Liver (tissue), 9 donors: Measurements from ENCODE around the gene HDLBP. TPM values are rescaled to one million over a fixed set of nuclear protein-coding genes. Genes with fewer than 3 reads are reported as not detected.

Experiments used
- DNase-seq: peaks from one replicate; pipeline ENCODE4 v3.0.0-alpha.2; 2017; ENCODE audit warnings: low spot score
- H3K27ac ChIP-seq, 2 donors: one replicate each; pipeline ENCODE4 v1.7.0; 2013; ENCODE audit warnings: inconsistent platforms in 2 of 2, low read length in 2 of 2, control low read depth in 1 of 2, low read depth in 1 of 2, mild to moderate bottlenecking in 1 of 2
- H3K27me3 ChIP-seq, 4 donors: one replicate each; pipeline versions ENCODE4 v1.6.1 to v1.7.0; 2013; ENCODE audit warnings: low read length in 3 of 4, inconsistent platforms in 1 of 4, mild to moderate bottlenecking in 1 of 4, moderate library complexity in 1 of 4; ENCODE audit not compliant: control insufficient read depth in 4 of 4, insufficient read depth in 4 of 4
- H3K36me3 ChIP-seq, 4 donors: one replicate each; pipeline versions ENCODE4 v1.6.1 to v1.7.0; 2013; ENCODE audit warnings: low read length in 3 of 4, mild to moderate bottlenecking in 3 of 4, low read depth in 1 of 4, moderate library complexity in 1 of 4; ENCODE audit not compliant: control insufficient read depth in 4 of 4, insufficient read depth in 3 of 4
- H3K4me1 ChIP-seq, 4 donors: one replicate each; pipeline versions ENCODE4 v1.6.1 to v1.7.0; 2013; ENCODE audit warnings: low read length in 3 of 4, mild to moderate bottlenecking in 3 of 4, moderate library complexity in 1 of 4; ENCODE audit not compliant: control insufficient read depth in 4 of 4, insufficient read depth in 4 of 4
- H3K4me3 ChIP-seq, 3 donors: one replicate each; pipeline versions ENCODE4 v1.6.1 to v1.7.0; 2013; ENCODE audit warnings: low read length in 3 of 3, control low read depth in 1 of 3, low read depth in 1 of 3, mild to moderate bottlenecking in 1 of 3
- H3K9ac ChIP-seq, 2 donors: one replicate each; pipeline ENCODE4 v1.7.0; 2013; ENCODE audit warnings: low read length in 2 of 2, mild to moderate bottlenecking in 2 of 2, moderate library complexity in 2 of 2, control low read depth in 1 of 2, low read depth in 1 of 2
- H3K9me3 ChIP-seq, 4 donors: one replicate each; pipeline versions ENCODE4 v1.6.1 to v1.7.0; 2013; ENCODE audit warnings: low read length in 3 of 4; ENCODE audit not compliant: control insufficient read depth in 4 of 4
- EGR1 ChIP-seq, 2 donors: IDR thresholded peaks; 2 replicates each; pipeline ENCODE4 v1.6.1; 2016 to 2018; ENCODE audit warnings: antibody characterized with exemption in 2 of 2, low read depth in 2 of 2
- FOXA1 ChIP-seq: IDR thresholded peaks from 2 replicates; pipeline ENCODE4 v1.6.1; 2016; ENCODE audit warnings: antibody characterized with exemption
- FOXA2 ChIP-seq: IDR thresholded peaks from 2 replicates; pipeline ENCODE4 v1.6.1; 2016; ENCODE audit warnings: antibody characterized with exemption
- GABPA ChIP-seq, 2 donors: IDR thresholded peaks in 1 of 2; conservative IDR thresholded peaks in 1 of 2; 2 replicates each; pipeline ENCODE4 v1.6.1; 2016; ENCODE audit warnings: antibody characterized with exemption in 2 of 2, mild to moderate bottlenecking in 1 of 2, moderate library complexity in 1 of 2
- HNF4A ChIP-seq, 2 donors: conservative IDR thresholded peaks; 2 replicates each; pipeline ENCODE4 v1.6.1; 2016; ENCODE audit warnings: antibody characterized with exemption in 2 of 2, mild to moderate bottlenecking in 2 of 2
- HNF4G ChIP-seq: IDR thresholded peaks from 2 replicates; pipeline ENCODE4 v1.6.1; 2016; ENCODE audit warnings: antibody characterized with exemption
- JUND ChIP-seq, 2 donors: IDR thresholded peaks; 2 replicates each; pipeline ENCODE4 v1.6.1; 2016; ENCODE audit warnings: antibody characterized with exemption in 2 of 2
- NR2F2 ChIP-seq: IDR thresholded peaks from 2 replicates; pipeline ENCODE4 v1.6.1; 2016; ENCODE audit warnings: antibody characterized with exemption
- RAD21 ChIP-seq, 2 donors: IDR thresholded peaks; 2 replicates each; pipeline ENCODE4 v1.6.1; 2016; ENCODE audit warnings: antibody characterized with exemption in 2 of 2, mild to moderate bottlenecking in 2 of 2
- RXRA ChIP-seq, 2 donors: IDR thresholded peaks; 2 replicates each; pipeline ENCODE4 v1.6.1; 2017 to 2018; ENCODE audit warnings: antibody characterized with exemption in 2 of 2, mild to moderate bottlenecking in 1 of 2
- SP1 ChIP-seq: IDR thresholded peaks from 2 replicates; pipeline ENCODE4 v1.6.1; 2018; ENCODE audit warnings: antibody characterized with exemption, mild to moderate bottlenecking
- TAF1 ChIP-seq: conservative IDR thresholded peaks from 2 replicates; pipeline ENCODE4 v1.6.1; 2016; ENCODE audit warnings: antibody characterized with exemption, mild to moderate bottlenecking
- YY1 ChIP-seq: IDR thresholded peaks from 2 replicates; pipeline ENCODE4 v1.6.1; 2016; ENCODE audit warnings: antibody characterized with exemption, mild to moderate bottlenecking
- ZBTB33 ChIP-seq: IDR thresholded peaks from 2 replicates; pipeline ENCODE4 v1.6.1; 2016; ENCODE audit warnings: antibody characterized with exemption
- WGBS: extraction: QIAGEN DNeasy Blood & Tissue Kit; methylation state at CpG from one replicate; pipeline ENCODE4 v1.1.7; 2013; 5-methylcytosine and 5-hydroxymethylcytosine counted together
- polyA plus RNA-seq, 2 donors: library from polyadenylated mRNA; stranded (reverse) in 1 of 2; unstranded in 1 of 2; fragments of 200-250 nt in 1 of 2; fragments of >200 nt in 1 of 2; fragmentation: Nextera tagmentation in 1 of 2; extraction: Ambion mirVana in 1 of 2; gene quantifications; one replicate each; pipeline versions ENCODE4 v1.2.1 to v1.2.3, GENCODE V29; 2013 to 2015
- total RNA-seq, 2 donors: library from RNA; depleted of rRNA; stranded (reverse); fragments of >200 nt; gene quantifications; one replicate each; pipeline ENCODE4 v1.2.3, GENCODE V29; 2014
- TF ChIP-seq, protein P1 (sequence below): IDR thresholded peaks from 2 replicates; pipeline ENCODE4 v1.6.1; 2016; ENCODE audit warnings: antibody characterized with exemption
- TF ChIP-seq, protein P2 (sequence below): IDR thresholded peaks from 2 replicates; pipeline ENCODE4 v1.6.1; 2016; ENCODE audit warnings: antibody characterized with exemption
- TF ChIP-seq, protein P3 (sequence below): fragments of 150-350 bp; IDR thresholded peaks from 2 replicates; pipeline ENCODE4 v1.5.1; 2017; ENCODE audit warnings: improper control_type of control experiment, low read depth, low read length; ENCODE audit not compliant: missing input control
- TF ChIP-seq, protein P4 (sequence below): IDR thresholded peaks from 2 replicates; pipeline ENCODE4 v1.6.1; 2016; ENCODE audit warnings: antibody characterized with exemption, mild to moderate bottlenecking
- donor health status: healthy.
- donor health status: healthy.
- donor health status: healthy.
- donor health status: healthy.
- donor health status: healthy.

Gene HDLBP
- total and polyA plus RNA-seq, 4 donors, result 219 to 580 (median 258) TPM

- TF ChIP-seq GABPA (IDR thresholded peaks at IDR 0.05 in 1 of 2, conservative IDR thresholded peaks at IDR 0.05 in 1 of 2) (no peak), JUND (IDR thresholded peaks at IDR 0.05) (no peak), FOXA2 (no peak), RXRA (IDR thresholded peaks at IDR 0.05) (no peak), FOXA1 (no peak), TAF1 (no peak), HNF4G (no peak), SP1 (no peak), YY1 (no peak), ZBTB33 (no peak), NR2F2 (no peak), EGR1 (IDR thresholded peaks at IDR 0.05; ENCODE audit: low read depth in 2 of 2) (no peak), HNF4A (conservative IDR thresholded peaks at IDR 0.05) (no peak), RAD21 (IDR thresholded peaks at IDR 0.05) (no peak)
- TF ChIP-seq, protein P1, sequence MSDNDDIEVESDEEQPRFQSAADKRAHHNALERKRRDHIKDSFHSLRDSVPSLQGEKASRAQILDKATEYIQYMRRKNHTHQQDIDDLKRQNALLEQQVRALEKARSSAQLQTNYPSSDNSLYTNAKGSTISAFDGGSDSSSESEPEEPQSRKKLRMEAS, result no peak
- TF ChIP-seq, protein P2, sequence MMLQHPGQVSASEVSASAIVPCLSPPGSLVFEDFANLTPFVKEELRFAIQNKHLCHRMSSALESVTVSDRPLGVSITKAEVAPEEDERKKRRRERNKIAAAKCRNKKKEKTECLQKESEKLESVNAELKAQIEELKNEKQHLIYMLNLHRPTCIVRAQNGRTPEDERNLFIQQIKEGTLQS, result no peak
- TF ChIP-seq, protein P3, sequence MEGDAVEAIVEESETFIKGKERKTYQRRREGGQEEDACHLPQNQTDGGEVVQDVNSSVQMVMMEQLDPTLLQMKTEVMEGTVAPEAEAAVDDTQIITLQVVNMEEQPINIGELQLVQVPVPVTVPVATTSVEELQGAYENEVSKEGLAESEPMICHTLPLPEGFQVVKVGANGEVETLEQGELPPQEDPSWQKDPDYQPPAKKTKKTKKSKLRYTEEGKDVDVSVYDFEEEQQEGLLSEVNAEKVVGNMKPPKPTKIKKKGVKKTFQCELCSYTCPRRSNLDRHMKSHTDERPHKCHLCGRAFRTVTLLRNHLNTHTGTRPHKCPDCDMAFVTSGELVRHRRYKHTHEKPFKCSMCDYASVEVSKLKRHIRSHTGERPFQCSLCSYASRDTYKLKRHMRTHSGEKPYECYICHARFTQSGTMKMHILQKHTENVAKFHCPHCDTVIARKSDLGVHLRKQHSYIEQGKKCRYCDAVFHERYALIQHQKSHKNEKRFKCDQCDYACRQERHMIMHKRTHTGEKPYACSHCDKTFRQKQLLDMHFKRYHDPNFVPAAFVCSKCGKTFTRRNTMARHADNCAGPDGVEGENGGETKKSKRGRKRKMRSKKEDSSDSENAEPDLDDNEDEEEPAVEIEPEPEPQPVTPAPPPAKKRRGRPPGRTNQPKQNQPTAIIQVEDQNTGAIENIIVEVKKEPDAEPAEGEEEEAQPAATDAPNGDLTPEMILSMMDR, result no peak
- TF ChIP-seq, protein P4, sequence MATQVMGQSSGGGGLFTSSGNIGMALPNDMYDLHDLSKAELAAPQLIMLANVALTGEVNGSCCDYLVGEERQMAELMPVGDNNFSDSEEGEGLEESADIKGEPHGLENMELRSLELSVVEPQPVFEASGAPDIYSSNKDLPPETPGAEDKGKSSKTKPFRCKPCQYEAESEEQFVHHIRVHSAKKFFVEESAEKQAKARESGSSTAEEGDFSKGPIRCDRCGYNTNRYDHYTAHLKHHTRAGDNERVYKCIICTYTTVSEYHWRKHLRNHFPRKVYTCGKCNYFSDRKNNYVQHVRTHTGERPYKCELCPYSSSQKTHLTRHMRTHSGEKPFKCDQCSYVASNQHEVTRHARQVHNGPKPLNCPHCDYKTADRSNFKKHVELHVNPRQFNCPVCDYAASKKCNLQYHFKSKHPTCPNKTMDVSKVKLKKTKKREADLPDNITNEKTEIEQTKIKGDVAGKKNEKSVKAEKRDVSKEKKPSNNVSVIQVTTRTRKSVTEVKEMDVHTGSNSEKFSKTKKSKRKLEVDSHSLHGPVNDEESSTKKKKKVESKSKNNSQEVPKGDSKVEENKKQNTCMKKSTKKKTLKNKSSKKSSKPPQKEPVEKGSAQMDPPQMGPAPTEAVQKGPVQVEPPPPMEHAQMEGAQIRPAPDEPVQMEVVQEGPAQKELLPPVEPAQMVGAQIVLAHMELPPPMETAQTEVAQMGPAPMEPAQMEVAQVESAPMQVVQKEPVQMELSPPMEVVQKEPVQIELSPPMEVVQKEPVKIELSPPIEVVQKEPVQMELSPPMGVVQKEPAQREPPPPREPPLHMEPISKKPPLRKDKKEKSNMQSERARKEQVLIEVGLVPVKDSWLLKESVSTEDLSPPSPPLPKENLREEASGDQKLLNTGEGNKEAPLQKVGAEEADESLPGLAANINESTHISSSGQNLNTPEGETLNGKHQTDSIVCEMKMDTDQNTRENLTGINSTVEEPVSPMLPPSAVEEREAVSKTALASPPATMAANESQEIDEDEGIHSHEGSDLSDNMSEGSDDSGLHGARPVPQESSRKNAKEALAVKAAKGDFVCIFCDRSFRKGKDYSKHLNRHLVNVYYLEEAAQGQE, result no peak
- Histone ChIP-seq H3K27ac (no peak overlapping the region), H3K9me3 (no peaks in the 10 kb centered on the region), H3K36me3 (peaks cover 3 to 10% (median 9%) of the 10 kb centered on the region in 4 donors), H3K9ac (no peak overlapping the region), H3K4me1 (peaks cover 11 to 28% (median 21%) of the 10 kb centered on the region in 4 donors), H3K27me3 (no peaks in the 10 kb centered on the region), H3K4me3 (no peak overlapping the region)
- 83% methylated on average over 5 of the region's 5 CpGs for WGBS
- no peak for DNase-seq
Measured at GRCh38 chr2:241323778-241324177, 8.3 kb upstream of the HDLBP start.
